HS-5 (cell line): Measurements from ENCODE around the gene SMG1.
"Not testable (repeated sequence)": the region's sequence is repeated elsewhere in the genome, so short reads cannot be mapped to it uniquely, and the experiment has no call there.

Experiments used
- DNase-seq: peaks from one replicate; pipeline ENCODE4 v3.0.0-alpha.2; 2012; ENCODE audit warnings: low read depth

The SMG1 gene

GRCh38 chr16:18800293-18800692, 125.9 kb downstream of the SMG1 start:
- DNase-seq = no peak

GRCh38 chr16:18799500-18799899, 126.7 kb downstream of the SMG1 start:
- no peak for DNase-seq

- DNase-seq = no peak
Measured at GRCh38 chr16:18797746-18798145, 128.5 kb downstream of the SMG1 start.

- DNase-seq = no peak
Measured at GRCh38 chr16:18796377-18796776, 129.8 kb downstream of the SMG1 start.

- DNase-seq = no peak
Measured at GRCh38 chr16:18792836-18793433, 133.3 kb downstream of the SMG1 start.

GRCh38 chr16:18789850-18790706, 136.1 kb downstream of the SMG1 start, which contains the start of gene RPS15A:
RPS15A (minus strand) TSS chr16:18790334; CDS start chr16:18789113, 1,221 bp downstream.
- peak; percentile 92 for DNase-seq

- no peak for DNase-seq
Measured at GRCh38 chr16:18789515-18789849, 136.7 kb downstream of the SMG1 start.

GRCh38 chr16:18788828-18789514, 137.2 kb downstream of the SMG1 start:
- no peak for DNase-seq

GRCh38 chr16:18784917-18785623, 141.1 kb downstream of the SMG1 start:
- DNase-seq = no peak

- no peak for DNase-seq
Measured at GRCh38 chr16:18783430-18784341, 142.5 kb downstream of the SMG1 start.

- DNase-seq = no peak
Measured at GRCh38 chr16:18782697-18783429, 143.3 kb downstream of the SMG1 start.

GRCh38 chr16:18781232-18781631, 145.0 kb downstream of the SMG1 start:
- not testable (repeated sequence) for DNase-seq

- DNase-seq = not testable (repeated sequence)
Measured at GRCh38 chr16:18780460-18781026, 145.7 kb downstream of the SMG1 start.

- not testable (repeated sequence) for DNase-seq
Measured at GRCh38 chr16:18777664-18778063, 148.5 kb downstream of the SMG1 start.

- not testable (repeated sequence) for DNase-seq
Measured at GRCh38 chr16:18776334-18776733, 149.9 kb downstream of the SMG1 start.

GRCh38 chr16:18774651-18775050, 151.6 kb downstream of the SMG1 start:
- not testable (repeated sequence) for DNase-seq

GRCh38 chr16:18772171-18772570, 154.0 kb downstream of the SMG1 start:
- not testable (repeated sequence) for DNase-seq

- DNase-seq = not testable (repeated sequence)
Measured at GRCh38 chr16:18770336-18770962, 155.8 kb downstream of the SMG1 start.

GRCh38 chr16:18767217-18767616, 159.0 kb downstream of the SMG1 start:
- not testable (repeated sequence) for DNase-seq

- DNase-seq = not testable (repeated sequence)
Measured at GRCh38 chr16:18762713-18763112, 163.5 kb downstream of the SMG1 start.
